A673 (cell line): ENCODE measurements around the gene ZBTB37. TPM values are rescaled to one million over a fixed set of nuclear protein-coding genes. Genes with fewer than 3 reads are reported as not detected.

Source experiments
- BruUV-seq: library from RNA; stranded (reverse); fragments of 400-500 nt; replicated peaks from 2 replicates; lab custom pipeline; 2021; lab: Mats Ljungman, UMichigan
- CTCF ChIA-PET: fragments of 300-600 bp; sonication (Branson Sonifier 250); formaldehyde crosslinking; loops from one replicate; lab custom pipeline; 2022; ENCODE audit warnings: antibody characterized with exemption; lab: Charles Lee
- POLR2A ChIA-PET: fragments of 300-600 bp; sonication (Branson Sonifier 250); formaldehyde crosslinking; loops from one replicate; lab custom pipeline; 2022; ENCODE audit warnings: antibody characterized with exemption; ENCODE audit not compliant: low non-redundant PET; lab: Charles Lee
- DNase-seq: peaks from one replicate; pipeline ENCODE4 v3.0.0-alpha.2; 2015; ENCODE audit warnings: low spot score
- H3K27ac ChIP-seq: fragments of 200-600 bp; sonication (generic); 2 replicates; pipeline ENCODE4 v1.5.1; 2016; ENCODE audit warnings: mixed run types, low read depth, mild to moderate bottlenecking, mixed read lengths, antibody characterized with exemption, low read length; ENCODE audit not compliant: poor library complexity, severe bottlenecking
- H3K27me3 ChIP-seq: fragments of 200-600 bp; sonication (generic); replicated peaks from 2 replicates; pipeline ENCODE4 v1.6.1; 2017; ENCODE audit warnings: mixed run types, low read depth, mild to moderate bottlenecking, mixed read lengths, antibody characterized with exemption, low read length; ENCODE audit not compliant: insufficient read depth, poor library complexity
- H3K36me3 ChIP-seq: fragments of 200-600 bp; sonication (generic); 2 replicates; pipeline ENCODE4 v1.6.1; 2016; ENCODE audit warnings: mixed run types, mild to moderate bottlenecking, mixed read lengths, antibody characterized with exemption, low read length; ENCODE audit not compliant: insufficient read depth, poor library complexity, severe bottlenecking
- H3K4me1 ChIP-seq: fragments of 200-600 bp; sonication (generic); 2 replicates; pipeline ENCODE4 v1.6.1; 2017; ENCODE audit warnings: mixed run types, mild to moderate bottlenecking, mixed read lengths, antibody characterized with exemption, low read length; ENCODE audit not compliant: insufficient read depth, poor library complexity, severe bottlenecking
- H3K4me3 ChIP-seq: fragments of 200-600 bp; sonication (generic); 2 replicates; pipeline ENCODE4 v1.5.1; 2016; ENCODE audit warnings: low read depth, mixed run types, mild to moderate bottlenecking, mixed read lengths, low read length; ENCODE audit not compliant: poor library complexity, severe bottlenecking
- H3K9me3 ChIP-seq: fragments of 200-600 bp; sonication (generic); 2 replicates; pipeline ENCODE4 v1.6.1; 2016; ENCODE audit warnings: mixed run types, low read depth, mild to moderate bottlenecking, mixed read lengths, antibody characterized with exemption, low read length; ENCODE audit not compliant: poor library complexity, severe bottlenecking
- CTCF ChIP-seq: fragments of 300-800, 200-600 bp; sonication (generic); conservative IDR thresholded peaks from 2 replicates; pipeline ENCODE4 v1.5.1; 2017; ENCODE audit warnings: low read depth, mild to moderate bottlenecking, antibody characterized with exemption, low read length, moderate library complexity, mixed read lengths
- EZH2 ChIP-seq: fragments of 200-600 bp; sonication (generic); IDR thresholded peaks from 2 replicates; pipeline ENCODE4 v1.6.1; 2017; ENCODE audit warnings: borderline replicate concordance, low read depth, mild to moderate bottlenecking, mixed read lengths, antibody characterized with exemption, low read length; ENCODE audit not compliant: poor library complexity, severe bottlenecking
- intact Hi-C: fragments of 100-400 bp; cut with micrococcal nuclease; formaldehyde crosslinking; loops from one replicate; pipeline ENCODE4 v1.10.0; 2022; ENCODE audit not compliant: unreplicated experiment
- total RNA-seq: library from RNA; stranded (reverse); gene quantifications from 2 replicates; pipeline ENCODE4 v1.2.3, GENCODE V29; 2021

ZBTB37 gene
- total RNA-seq, 1 experiment from 2014 or later = 17.2 TPM

GRCh38 chr1:173915596-173915995 is 47.4 kb downstream of the ZBTB37 start:
- ChIA-PET POLR2A (no interaction called here), CTCF (no interaction called here)
- DNase-seq = no peak
- no peaks in the 10 kb centered on the region for H3K36me3 ChIP-seq
- intact Hi-C loops = no loop called here
- no peak overlapping the region for H3K4me3 ChIP-seq
- H3K27me3 ChIP-seq = no peaks in the 10 kb centered on the region
- no peaks in the 10 kb centered on the region for H3K4me1 ChIP-seq
- H3K9me3 ChIP-seq = no peaks in the 10 kb centered on the region
- no TSS peak for BruUV-seq
- no peak for TF ChIP-seq EZH2
- TF ChIP-seq CTCF = no peak
- H3K27ac ChIP-seq = no peak overlapping the region

GRCh38 chr1:173916667-173917066 is 48.5 kb downstream of the ZBTB37 start:
- H3K4me1 ChIP-seq = no peaks in the 10 kb centered on the region
- no peak for DNase-seq
- ChIA-PET CTCF (interaction anchor here (0.6 kb wide), 1 partner anchor 129 kb away, joined by 6 read pairs; no protein-coding TSS in a partner anchor), POLR2A (no interaction called here)
- no peaks in the 10 kb centered on the region for H3K27me3 ChIP-seq
- H3K36me3 ChIP-seq = no peaks in the 10 kb centered on the region
- H3K4me3 ChIP-seq = no peak overlapping the region
- H3K9me3 ChIP-seq = no peaks in the 10 kb centered on the region
- H3K27ac ChIP-seq = no peak overlapping the region
- TF ChIP-seq CTCF (no peak), EZH2 (no peak)
- BruUV-seq = no TSS peak
- intact Hi-C loops = no loop called here

GRCh38 chr1:173917149-173917548 is 49.0 kb downstream of the ZBTB37 start, which contains the start of gene SERPINC1:
Gene SERPINC1 (minus strand): TSS chr1:173917327. CDS start chr1:173917259, 68 bp downstream.
- POLR2A ChIA-PET = no interaction called here
- intact Hi-C loops = no loop called here

More at GRCh38 chr1:173917149-173917548, 49.0 kb downstream of the ZBTB37 start, which contains the start of gene SERPINC1:
- TF ChIP-seq EZH2 (no peak), CTCF (no peak)
- no peak within 1 kb of the TSS for H3K27ac ChIP-seq
- no TSS peak for BruUV-seq
- H3K4me3 ChIP-seq = no peak within 1 kb of the TSS
- no peaks in the 10 kb centered on the region for H3K9me3 ChIP-seq
- CTCF ChIA-PET = no interaction called here
- H3K4me1 ChIP-seq = no peaks in the 10 kb centered on the region
- no peaks in the 10 kb centered on the region for H3K27me3 ChIP-seq
- H3K36me3 ChIP-seq = no peaks in the 10 kb centered on the region
- DNase-seq = no peak
